Stimulated activated CD4-positive, alpha-beta T cell treated with anti-CD3 and anti-CD28 coated beads, Interleukin-15, amount 100 ng/mL, for 1 hour (primary cell): ENCODE measurements around the gene SUPT6H.

ENCODE experiments used
- DNase-seq, 2 donors: peaks; one replicate each; pipeline ENCODE4 v3.0.0-alpha.2; 2020; ENCODE audit warnings: low read depth in 1 of 2, low spot score in 1 of 2

Gene SUPT6H

GRCh38 chr17:28700278-28700677, 38.3 kb downstream of the SUPT6H start:
- no peak for DNase-seq

- no peak for DNase-seq
Observed at GRCh38 chr17:28700830-28701492, 39.0 kb downstream of the SUPT6H start.

GRCh38 chr17:28702026-28702751, 40.2 kb downstream of the SUPT6H start:
- DNase-seq: no peak

GRCh38 chr17:28702752-28703150, 40.7 kb downstream of the SUPT6H start:
- DNase-seq: no peak

GRCh38 chr17:28703552-28704218, 41.7 kb downstream of the SUPT6H start:
- no peak for DNase-seq

GRCh38 chr17:28704219-28704858, 42.3 kb downstream of the SUPT6H start:
- DNase-seq: no peak

- DNase-seq: no peak
Observed at GRCh38 chr17:28705074-28705659, 43.2 kb downstream of the SUPT6H start.

GRCh38 chr17:28705728-28706334, 43.8 kb downstream of the SUPT6H start:
- no peak for DNase-seq

GRCh38 chr17:28706471-28707338, 44.7 kb downstream of the SUPT6H start:
- no peak for DNase-seq

- no peak for DNase-seq
Observed at GRCh38 chr17:28707339-28707720, 45.3 kb downstream of the SUPT6H start.

- DNase-seq: peak; percentile 86 to 91
Observed at GRCh38 chr17:28710861-28711722, 49.1 kb downstream of the SUPT6H start.

- no peak for DNase-seq
Observed at GRCh38 chr17:28711723-28712031, 49.7 kb downstream of the SUPT6H start, which contains the start of gene PROCA1. Gene PROCA1, minus strand, starts transcription at chr17:28711888. Its CDS starts 228 bp downstream, at chr17:28711660.

GRCh38 chr17:28712032-28712704, 50.2 kb downstream of the SUPT6H start:
- DNase-seq: peak; percentile 37 to 48

- no peak for DNase-seq
Observed at GRCh38 chr17:28712705-28713415, 50.9 kb downstream of the SUPT6H start.

GRCh38 chr17:28714281-28714680, 52.3 kb downstream of the SUPT6H start:
- DNase-seq: no peak

- DNase-seq: no peak
Observed at GRCh38 chr17:28715217-28715616, 53.2 kb downstream of the SUPT6H start.

- DNase-seq: no peak
Observed at GRCh38 chr17:28716740-28717577, 55.0 kb downstream of the SUPT6H start.
